ENCODE results near the gene TRUB2.
A peak's percentile ranks its signal among the peaks of the same experiment; 100 is the strongest.

Gene TRUB2, protein sequence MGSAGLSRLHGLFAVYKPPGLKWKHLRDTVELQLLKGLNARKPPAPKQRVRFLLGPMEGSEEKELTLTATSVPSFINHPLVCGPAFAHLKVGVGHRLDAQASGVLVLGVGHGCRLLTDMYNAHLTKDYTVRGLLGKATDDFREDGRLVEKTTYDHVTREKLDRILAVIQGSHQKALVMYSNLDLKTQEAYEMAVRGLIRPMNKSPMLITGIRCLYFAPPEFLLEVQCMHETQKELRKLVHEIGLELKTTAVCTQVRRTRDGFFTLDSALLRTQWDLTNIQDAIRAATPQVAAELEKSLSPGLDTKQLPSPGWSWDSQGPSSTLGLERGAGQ

GRCh38 chr9:128322404-128323211 lies at the start of gene TRUB2, which contains the start of gene COQ4:
Gene TRUB2, minus strand, starts transcription at chr9:128322447. Its CDS starts 39 bp downstream, at chr9:128322408.
Gene COQ4, plus strand, starts transcription at chr9:128322839. Its CDS starts 20 bp downstream, at chr9:128322859.
- peak; percentile 85 to 94 for DNase-seq

- no peak for DNase-seq
Observed at GRCh38 chr9:128371630-128372117, 49.4 kb upstream of the TRUB2 start.

- DNase-seq: peak; percentile 78 to 90
Observed at GRCh38 chr9:128370752-128371629, 48.7 kb upstream of the TRUB2 start, which contains the start of gene URM1. Gene URM1, plus strand, starts transcription at chr9:128371374. Its CDS starts 7 bp downstream, at chr9:128371381.

DNA sequence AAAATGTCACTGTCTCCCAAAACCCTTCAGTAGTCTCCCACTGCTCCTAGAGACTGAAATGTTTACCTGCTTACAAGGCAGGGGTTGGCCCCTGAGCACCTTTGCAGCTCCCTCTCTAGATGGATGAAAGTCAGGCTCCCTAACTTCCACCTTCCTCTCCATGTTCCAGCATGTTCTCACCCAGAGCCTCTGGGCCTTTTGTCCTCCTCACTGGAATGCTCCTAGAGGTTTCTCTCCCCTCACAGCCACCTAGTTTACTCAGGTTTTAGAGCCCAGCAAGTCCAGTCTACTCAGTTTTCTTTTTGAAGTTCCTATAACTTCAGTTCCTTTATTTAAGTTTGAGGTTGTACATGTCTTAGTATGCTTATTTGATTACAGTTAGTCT lies 48.1 kb upstream of the TRUB2 start:
- no peak for DNase-seq

GRCh38 chr9:128369024-128369706 lies 46.9 kb upstream of the TRUB2 start:
- no peak for DNase-seq

DNA sequence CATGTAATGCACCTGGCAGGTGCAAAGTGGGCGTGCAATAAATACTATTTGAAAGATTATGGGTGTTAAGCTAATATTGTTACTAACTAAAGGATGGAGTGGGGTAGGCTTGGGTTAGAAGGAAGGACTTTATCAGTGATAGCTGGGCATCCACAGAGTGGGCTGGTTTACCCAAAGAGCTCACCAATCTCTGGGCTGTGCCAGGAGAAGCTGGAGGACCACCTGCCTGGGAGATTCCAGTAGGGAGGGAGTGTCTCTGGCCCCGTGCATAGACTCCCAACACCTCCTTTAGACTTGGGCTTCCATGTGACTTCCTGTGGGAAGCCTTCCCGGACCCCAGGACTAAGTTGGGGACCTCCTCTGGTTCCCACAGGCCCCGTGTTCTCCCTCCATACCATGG lies 43.3 kb upstream of the TRUB2 start:
- no peak for DNase-seq

- DNase-seq: no peak
Observed at GRCh38 chr9:128362774-128363173, 40.5 kb upstream of the TRUB2 start.

GRCh38 chr9:128361986-128362646 lies 39.9 kb upstream of the TRUB2 start:
- peak; percentile 22 to 76 for DNase-seq

DNA sequence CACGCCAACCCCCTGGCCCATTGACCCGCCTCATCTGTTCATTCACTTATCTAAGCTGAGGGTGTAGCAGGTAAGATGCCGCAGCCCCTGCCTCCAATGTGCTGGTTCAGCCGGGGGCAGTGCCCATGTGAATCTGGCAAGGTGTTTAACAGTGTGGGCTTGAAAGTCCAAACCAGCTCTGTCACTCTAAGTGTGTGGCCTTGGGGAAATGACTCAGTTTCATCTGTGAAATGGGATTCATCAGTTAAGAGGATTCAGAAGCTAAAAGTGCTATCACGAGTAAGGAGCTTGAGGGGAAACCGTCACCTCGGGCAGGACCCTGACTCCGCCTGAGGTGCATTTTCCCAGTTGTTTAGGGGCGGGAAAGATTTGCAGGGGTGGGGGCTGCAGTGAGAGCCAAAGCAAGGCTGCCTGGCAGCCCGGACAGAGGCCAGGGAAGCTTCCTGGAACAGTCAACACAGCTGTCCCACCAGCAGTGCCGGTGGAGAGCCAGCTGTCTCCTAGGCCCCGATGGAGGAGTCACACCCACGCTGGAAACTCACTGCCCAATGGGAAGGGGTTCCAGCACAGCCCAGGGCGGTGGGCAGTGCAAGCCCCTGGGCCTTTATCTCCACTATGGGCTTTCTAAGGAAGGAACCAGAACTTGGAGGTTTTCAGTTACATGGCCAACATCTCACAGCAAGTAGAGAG lies 39.2 kb upstream of the TRUB2 start:
- DNase-seq: no peak

DNA sequence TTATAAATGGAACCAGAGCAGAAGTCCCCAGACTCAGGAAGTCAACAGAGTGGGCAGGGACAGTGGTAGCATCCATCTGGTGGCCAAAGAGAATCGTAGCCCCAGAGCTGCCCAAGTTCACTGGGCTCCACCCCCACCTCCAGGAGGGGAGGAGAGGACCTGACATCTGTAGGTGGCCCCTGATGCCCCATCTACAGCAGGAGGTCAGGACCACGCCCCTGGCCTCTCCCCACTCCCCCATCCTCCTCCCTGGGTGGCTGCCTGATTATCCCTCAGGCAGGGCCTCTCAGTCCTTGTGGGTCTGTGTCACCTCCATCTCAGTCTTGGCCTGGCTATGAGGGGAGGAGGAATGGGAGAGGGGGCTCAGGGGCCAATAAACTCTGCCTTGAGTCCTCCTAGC lies 38.6 kb upstream of the TRUB2 start:
- no peak for DNase-seq

- no peak for DNase-seq
Observed at GRCh38 chr9:128358861-128359260, 36.6 kb upstream of the TRUB2 start.

GRCh38 chr9:128358090-128358489 lies 35.8 kb upstream of the TRUB2 start:
- DNase-seq: no peak

- DNase-seq: no peak
Observed at GRCh38 chr9:128355451-128355850, 33.2 kb upstream of the TRUB2 start.

DNA sequence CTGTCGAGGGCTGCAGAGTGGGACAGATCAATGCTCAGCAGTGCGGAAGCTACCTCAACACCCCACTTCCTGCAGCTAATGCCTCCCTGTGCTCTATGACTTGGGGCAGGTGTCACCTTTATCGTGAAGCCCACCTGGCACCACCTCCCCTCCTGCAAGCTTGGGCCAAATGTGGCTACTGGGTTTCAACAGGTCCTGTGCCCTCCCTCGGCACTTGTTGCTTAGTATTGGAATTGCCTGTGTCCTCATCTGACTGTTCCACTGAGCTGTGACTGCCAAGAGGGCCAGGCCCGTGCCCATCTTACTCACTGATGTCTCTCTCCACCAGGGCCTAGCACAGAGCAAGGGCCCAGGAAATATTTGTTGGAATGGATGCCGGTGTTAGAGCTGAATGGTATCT lies 27.5 kb upstream of the TRUB2 start:
- DNase-seq: no peak

- no peak for DNase-seq
Observed at GRCh38 chr9:128349125-128349524, 26.9 kb upstream of the TRUB2 start.

DNA sequence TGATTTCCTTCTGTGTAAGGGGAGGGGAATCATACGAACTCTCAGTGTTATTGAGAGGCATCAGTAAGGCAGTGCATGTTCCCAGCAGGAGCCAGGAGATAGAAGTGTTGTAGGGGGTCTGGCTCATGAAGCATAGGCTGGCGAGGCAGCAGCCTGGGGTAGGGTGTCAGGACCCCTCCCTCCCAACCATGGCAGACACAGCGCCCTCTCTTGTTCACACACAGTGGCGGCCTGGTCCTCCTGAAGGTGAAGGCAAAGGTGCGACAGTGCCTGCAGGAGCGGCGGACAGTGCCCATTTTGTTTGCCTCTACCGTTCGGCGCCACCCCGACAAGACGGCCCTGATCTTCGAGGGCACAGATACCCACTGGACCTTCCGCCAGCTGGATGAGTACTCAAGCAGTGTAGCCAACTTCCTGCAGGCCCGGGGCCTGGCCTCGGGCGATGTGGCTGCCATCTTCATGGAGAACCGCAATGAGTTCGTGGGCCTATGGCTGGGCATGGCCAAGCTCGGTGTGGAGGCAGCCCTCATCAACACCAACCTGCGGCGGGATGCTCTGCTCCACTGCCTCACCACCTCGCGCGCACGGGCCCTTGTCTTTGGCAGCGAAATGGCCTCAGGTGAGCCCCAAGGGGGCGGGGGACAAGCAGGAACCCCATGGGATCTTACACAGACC lies 22.8 kb upstream of the TRUB2 start:
- DNase-seq: no peak

DNA sequence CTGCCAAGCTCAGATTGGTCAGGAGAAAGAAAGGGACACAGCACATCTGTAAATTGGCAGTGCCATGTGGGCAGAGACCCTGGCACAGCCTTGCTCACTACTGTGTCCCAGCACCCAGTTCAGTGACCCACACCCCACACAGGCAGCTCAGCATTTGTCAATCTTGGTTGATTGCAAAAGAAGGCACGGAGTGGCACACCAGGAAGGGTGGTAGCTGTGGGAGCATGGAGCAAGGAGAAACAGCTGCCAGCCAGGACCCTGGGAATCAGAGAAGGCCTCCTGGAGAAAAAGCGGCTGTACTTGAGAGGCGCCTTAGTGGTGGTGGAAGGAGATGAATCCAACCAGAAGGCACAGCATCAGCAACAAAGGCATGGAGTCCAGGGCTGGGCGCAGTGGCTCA lies 21.6 kb upstream of the TRUB2 start:
- DNase-seq: no peak

DNA sequence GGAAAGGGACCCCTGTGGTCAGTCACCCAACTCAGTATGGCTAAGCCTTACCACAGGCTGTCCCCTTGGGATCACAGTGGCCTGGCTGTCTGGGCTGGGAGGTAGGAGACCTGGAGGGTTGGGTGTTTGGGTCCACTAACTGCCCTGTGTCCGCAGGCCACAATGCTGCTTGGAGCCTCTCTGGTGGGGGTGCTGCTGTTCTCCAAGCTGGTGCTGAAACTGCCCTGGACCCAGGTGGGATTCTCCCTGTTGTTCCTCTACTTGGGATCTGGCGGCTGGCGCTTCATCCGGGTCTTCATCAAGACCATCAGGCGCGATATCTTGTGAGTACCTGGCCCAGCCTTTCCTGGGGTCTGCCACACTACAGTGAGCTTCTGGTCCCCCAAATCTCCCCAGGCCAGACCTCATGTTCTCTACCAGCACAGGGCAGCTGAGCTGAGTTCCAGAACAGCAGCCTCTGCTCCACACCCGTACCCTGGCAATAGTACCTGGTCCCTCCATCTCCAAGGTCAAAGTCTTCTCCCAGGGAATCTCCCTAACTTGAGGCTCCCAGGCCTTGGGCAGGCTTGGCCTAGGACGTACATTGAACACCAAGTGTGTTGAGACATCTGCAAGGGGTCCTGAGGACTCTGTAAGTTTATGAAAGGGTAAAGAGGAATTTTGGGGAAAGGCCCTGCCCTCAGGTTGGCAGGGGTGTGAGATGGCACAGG lies 20.9 kb upstream of the TRUB2 start:
- no peak for DNase-seq

- peak; percentile 55 to 78 for DNase-seq
Observed at GRCh38 chr9:128341435-128341849, 19.2 kb upstream of the TRUB2 start.
